ENCODE data around the gene POU2AF1. TPM values are rescaled to one million over a fixed set of nuclear protein-coding genes. Genes with fewer than 3 reads are reported as not detected.

The POU2AF1 gene
- total and polyA plus RNA-seq, 2 experiments from 2014 or later, result not detected

DNA sequence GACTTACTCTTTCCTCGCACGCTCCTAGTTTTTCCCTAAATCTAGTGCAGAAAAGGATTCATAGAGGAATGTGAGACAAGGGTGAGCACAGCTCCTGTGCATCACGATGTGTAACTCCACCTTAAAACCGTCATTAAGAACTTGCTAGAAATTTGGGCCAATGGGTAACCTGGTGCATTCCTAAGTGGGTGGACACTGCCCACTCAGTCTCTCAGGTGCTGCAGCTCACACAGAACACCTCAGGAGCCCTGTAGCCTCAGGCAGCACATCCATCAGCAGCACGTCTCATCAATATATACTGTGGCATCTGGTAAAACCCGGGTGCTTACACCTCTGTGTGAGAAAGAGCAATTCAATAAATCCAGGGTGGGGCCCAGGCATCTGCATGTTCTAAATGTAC lies 68.4 kb downstream of the POU2AF1 start:
- Histone ChIP-seq H3K36me3 (ENCODE audit: insufficient read depth) (no peaks in the 10 kb centered on the region), H3K79me2 (replicated peaks; ENCODE audit: insufficient read depth) (no peaks in the 10 kb centered on the region), H3K4me1 (ENCODE audit: insufficient read depth) (no peaks in the 10 kb centered on the region), H3K27me3 (ENCODE audit: insufficient read depth) (no peaks in the 10 kb centered on the region), H3K27ac (ENCODE audit: low read depth) (no peak overlapping the region), H2AFZ (no peak overlapping the region), H3F3A (replicated peaks; ENCODE audit: low read depth) (no peaks in the 10 kb centered on the region), H3K9me2 (ENCODE audit: insufficient read depth) (no peaks in the 10 kb centered on the region), H4K20me1 (replicated peaks; ENCODE audit: insufficient read depth) (no peaks in the 10 kb centered on the region), H3K4me2 (no peak overlapping the region), H3K4me3 (no peak overlapping the region)
- Mint-ChIP-seq H3K4me1 (peaks cover 2% of the 10 kb centered on the region; the same call in 2 of the 3 replicates), H3K36me3 (ENCODE audit: low read depth) (no peaks in the 10 kb centered on the region), H3K9me3 (no peaks in the 10 kb centered on the region), H3K4me3 (no peak overlapping the region), H3K27me3 (ENCODE audit: insufficient read depth, low read depth, poor library complexity) (peaks cover 1% of the 10 kb centered on the region), H3K27ac (no peak overlapping the region)
- ATAC-seq, result peak; percentile 61
- DNase-seq (ENCODE audit: low spot score), result peak; percentile 20
- TF ChIP-seq EZH2 (IDR thresholded peaks at IDR 0.05; ENCODE audit: low read depth, unreplicated experiment) (no peak), ZNF114 (CRISPR knock-in tag; IDR thresholded peaks at IDR 0.05) (no peak), ZNF331 (CRISPR knock-in tag; IDR thresholded peaks at IDR 0.05; ENCODE audit: low read depth) (no peak), EZH2phosphoT487 (IDR thresholded peaks at IDR 0.05; ENCODE audit: unreplicated experiment) (no peak), STAT1 (IDR thresholded peaks at IDR 0.05; ENCODE audit: unreplicated experiment) (no peak)
- TF ChIP-seq, protein P1, sequence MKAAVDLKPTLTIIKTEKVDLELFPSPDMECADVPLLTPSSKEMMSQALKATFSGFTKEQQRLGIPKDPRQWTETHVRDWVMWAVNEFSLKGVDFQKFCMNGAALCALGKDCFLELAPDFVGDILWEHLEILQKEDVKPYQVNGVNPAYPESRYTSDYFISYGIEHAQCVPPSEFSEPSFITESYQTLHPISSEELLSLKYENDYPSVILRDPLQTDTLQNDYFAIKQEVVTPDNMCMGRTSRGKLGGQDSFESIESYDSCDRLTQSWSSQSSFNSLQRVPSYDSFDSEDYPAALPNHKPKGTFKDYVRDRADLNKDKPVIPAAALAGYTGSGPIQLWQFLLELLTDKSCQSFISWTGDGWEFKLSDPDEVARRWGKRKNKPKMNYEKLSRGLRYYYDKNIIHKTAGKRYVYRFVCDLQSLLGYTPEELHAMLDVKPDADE (IDR thresholded peaks at IDR 0.05), result no peak

DNA sequence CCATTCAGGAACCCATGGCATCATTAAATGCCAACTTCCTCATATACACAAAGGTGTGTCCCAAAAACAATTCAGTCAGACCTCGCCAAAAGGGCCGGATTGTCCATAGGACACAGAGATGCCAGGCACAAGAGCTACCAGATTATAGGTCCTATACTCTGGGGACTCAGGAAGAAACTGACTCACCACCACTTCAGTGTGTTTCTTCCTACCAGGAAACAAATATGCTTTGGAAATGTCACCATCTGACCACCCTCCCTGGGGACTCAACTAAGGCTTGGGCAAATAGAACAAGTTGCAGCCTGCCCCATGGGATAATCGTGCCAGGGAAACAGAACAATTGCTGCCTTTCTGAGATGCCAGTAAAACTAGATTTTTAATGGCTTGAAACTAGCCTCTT lies 69.0 kb downstream of the POU2AF1 start:
- peaks cover 7% of the 10 kb centered on the region; the same call in 2 of the 3 replicates for H3K4me1 Mint-ChIP-seq
- H3K79me2 ChIP-seq (replicated peaks; ENCODE audit: insufficient read depth), result no peaks in the 10 kb centered on the region
- peaks cover 1% of the 10 kb centered on the region for H3K27me3 Mint-ChIP-seq (ENCODE audit: insufficient read depth, low read depth, poor library complexity)
- no peak overlapping the region for H3K4me3 ChIP-seq
- no peaks in the 10 kb centered on the region for H3F3A ChIP-seq (replicated peaks; ENCODE audit: low read depth)
- ATAC-seq (no peak), DNase-seq (ENCODE audit: low spot score) (no peak)
- H4K20me1 ChIP-seq (replicated peaks; ENCODE audit: insufficient read depth), result no peaks in the 10 kb centered on the region
- H3K9me3 Mint-ChIP-seq, result no peaks in the 10 kb centered on the region
- H3K4me2 ChIP-seq, result no peak overlapping the region
- no peak overlapping the region for H3K27ac ChIP-seq (ENCODE audit: low read depth)
- no peaks in the 10 kb centered on the region for H3K36me3 ChIP-seq (ENCODE audit: insufficient read depth)
- H3K9me2 ChIP-seq (ENCODE audit: insufficient read depth), result no peaks in the 10 kb centered on the region
- no peak overlapping the region for H2AFZ ChIP-seq
- no peaks in the 10 kb centered on the region for H3K36me3 Mint-ChIP-seq (ENCODE audit: low read depth)
- no peaks in the 10 kb centered on the region for H3K4me1 ChIP-seq (ENCODE audit: insufficient read depth)
- H3K27me3 ChIP-seq (ENCODE audit: insufficient read depth), result no peaks in the 10 kb centered on the region
- H3K4me3 Mint-ChIP-seq, result no peak overlapping the region
- no peak overlapping the region for H3K27ac Mint-ChIP-seq
- TF ChIP-seq NANOG (IDR thresholded peaks at IDR 0.05; ENCODE audit: borderline replicate concordance) (no peak), ZNF114 (CRISPR knock-in tag; IDR thresholded peaks at IDR 0.05) (no peak), EZH2phosphoT487 (IDR thresholded peaks at IDR 0.05; ENCODE audit: unreplicated experiment) (no peak), JUNB (IDR thresholded peaks at IDR 0.05; ENCODE audit: unreplicated experiment) (no peak), STAT1 (IDR thresholded peaks at IDR 0.05; ENCODE audit: unreplicated experiment) (no peak), CREB1 (CRISPR knock-in tag; IDR thresholded peaks at IDR 0.05; ENCODE audit: low read depth) (no peak)
- TF ChIP-seq, protein P2, sequence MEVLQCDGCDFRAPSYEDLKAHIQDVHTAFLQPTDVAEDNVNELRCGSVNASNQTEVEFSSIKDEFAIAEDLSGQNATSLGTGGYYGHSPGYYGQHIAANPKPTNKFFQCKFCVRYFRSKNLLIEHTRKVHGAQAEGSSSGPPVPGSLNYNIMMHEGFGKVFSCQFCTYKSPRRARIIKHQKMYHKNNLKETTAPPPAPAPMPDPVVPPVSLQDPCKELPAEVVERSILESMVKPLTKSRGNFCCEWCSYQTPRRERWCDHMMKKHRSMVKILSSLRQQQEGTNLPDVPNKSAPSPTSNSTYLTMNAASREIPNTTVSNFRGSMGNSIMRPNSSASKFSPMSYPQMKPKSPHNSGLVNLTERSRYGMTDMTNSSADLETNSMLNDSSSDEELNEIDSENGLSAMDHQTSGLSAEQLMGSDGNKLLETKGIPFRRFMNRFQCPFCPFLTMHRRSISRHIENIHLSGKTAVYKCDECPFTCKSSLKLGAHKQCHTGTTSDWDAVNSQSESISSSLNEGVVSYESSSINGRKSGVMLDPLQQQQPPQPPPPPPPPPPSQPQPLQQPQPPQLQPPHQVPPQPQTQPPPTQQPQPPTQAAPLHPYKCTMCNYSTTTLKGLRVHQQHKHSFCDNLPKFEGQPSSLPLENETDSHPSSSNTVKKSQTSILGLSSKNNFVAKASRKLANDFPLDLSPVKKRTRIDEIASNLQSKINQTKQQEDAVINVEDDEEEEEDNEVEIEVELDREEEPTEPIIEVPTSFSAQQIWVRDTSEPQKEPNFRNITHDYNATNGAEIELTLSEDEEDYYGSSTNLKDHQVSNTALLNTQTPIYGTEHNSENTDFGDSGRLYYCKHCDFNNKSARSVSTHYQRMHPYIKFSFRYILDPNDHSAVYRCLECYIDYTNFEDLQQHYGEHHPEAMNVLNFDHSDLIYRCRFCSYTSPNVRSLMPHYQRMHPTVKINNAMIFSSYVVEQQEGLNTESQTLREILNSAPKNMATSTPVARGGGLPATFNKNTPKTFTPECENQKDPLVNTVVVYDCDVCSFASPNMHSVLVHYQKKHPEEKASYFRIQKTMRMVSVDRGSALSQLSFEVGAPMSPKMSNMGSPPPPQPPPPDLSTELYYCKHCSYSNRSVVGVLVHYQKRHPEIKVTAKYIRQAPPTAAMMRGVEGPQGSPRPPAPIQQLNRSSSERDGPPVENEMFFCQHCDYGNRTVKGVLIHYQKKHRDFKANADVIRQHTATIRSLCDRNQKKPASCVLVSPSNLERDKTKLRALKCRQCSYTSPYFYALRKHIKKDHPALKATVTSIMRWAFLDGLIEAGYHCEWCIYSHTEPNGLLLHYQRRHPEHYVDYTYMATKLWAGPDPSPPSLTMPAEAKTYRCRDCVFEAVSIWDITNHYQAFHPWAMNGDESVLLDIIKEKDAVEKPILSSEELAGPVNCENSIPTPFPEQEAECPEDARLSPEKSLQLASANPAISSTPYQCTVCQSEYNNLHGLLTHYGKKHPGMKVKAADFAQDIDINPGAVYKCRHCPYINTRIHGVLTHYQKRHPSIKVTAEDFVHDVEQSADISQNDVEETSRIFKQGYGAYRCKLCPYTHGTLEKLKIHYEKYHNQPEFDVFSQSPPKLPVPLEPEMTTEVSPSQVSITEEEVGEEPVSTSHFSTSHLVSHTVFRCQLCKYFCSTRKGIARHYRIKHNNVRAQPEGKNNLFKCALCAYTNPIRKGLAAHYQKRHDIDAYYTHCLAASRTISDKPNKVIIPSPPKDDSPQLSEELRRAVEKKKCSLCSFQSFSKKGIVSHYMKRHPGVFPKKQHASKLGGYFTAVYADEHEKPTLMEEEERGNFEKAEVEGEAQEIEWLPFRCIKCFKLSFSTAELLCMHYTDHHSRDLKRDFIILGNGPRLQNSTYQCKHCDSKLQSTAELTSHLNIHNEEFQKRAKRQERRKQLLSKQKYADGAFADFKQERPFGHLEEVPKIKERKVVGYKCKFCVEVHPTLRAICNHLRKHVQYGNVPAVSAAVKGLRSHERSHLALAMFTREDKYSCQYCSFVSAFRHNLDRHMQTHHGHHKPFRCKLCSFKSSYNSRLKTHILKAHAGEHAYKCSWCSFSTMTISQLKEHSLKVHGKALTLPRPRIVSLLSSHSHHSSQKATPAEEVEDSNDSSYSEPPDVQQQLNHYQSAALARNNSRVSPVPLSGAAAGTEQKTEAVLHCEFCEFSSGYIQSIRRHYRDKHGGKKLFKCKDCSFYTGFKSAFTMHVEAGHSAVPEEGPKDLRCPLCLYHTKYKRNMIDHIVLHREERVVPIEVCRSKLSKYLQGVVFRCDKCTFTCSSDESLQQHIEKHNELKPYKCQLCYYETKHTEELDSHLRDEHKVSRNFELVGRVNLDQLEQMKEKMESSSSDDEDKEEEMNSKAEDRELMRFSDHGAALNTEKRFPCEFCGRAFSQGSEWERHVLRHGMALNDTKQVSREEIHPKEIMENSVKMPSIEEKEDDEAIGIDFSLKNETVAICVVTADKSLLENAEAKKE (CRISPR knock-in tag; IDR thresholded peaks at IDR 0.05), result no peak
- TF ChIP-seq, protein P3, sequence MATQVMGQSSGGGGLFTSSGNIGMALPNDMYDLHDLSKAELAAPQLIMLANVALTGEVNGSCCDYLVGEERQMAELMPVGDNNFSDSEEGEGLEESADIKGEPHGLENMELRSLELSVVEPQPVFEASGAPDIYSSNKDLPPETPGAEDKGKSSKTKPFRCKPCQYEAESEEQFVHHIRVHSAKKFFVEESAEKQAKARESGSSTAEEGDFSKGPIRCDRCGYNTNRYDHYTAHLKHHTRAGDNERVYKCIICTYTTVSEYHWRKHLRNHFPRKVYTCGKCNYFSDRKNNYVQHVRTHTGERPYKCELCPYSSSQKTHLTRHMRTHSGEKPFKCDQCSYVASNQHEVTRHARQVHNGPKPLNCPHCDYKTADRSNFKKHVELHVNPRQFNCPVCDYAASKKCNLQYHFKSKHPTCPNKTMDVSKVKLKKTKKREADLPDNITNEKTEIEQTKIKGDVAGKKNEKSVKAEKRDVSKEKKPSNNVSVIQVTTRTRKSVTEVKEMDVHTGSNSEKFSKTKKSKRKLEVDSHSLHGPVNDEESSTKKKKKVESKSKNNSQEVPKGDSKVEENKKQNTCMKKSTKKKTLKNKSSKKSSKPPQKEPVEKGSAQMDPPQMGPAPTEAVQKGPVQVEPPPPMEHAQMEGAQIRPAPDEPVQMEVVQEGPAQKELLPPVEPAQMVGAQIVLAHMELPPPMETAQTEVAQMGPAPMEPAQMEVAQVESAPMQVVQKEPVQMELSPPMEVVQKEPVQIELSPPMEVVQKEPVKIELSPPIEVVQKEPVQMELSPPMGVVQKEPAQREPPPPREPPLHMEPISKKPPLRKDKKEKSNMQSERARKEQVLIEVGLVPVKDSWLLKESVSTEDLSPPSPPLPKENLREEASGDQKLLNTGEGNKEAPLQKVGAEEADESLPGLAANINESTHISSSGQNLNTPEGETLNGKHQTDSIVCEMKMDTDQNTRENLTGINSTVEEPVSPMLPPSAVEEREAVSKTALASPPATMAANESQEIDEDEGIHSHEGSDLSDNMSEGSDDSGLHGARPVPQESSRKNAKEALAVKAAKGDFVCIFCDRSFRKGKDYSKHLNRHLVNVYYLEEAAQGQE (IDR thresholded peaks at IDR 0.05; ENCODE audit: unreplicated experiment), result no peak

All from GM23338 (cell line).